Endothelial cell (in vitro differentiated cells): ENCODE data around the gene CACNG4. TPM values are rescaled to one million over a fixed set of nuclear protein-coding genes. Genes with fewer than 3 reads are reported as not detected.

ENCODE experiments used
- DNase-seq: peaks from one replicate; pipeline ENCODE4 v3.0.0; 2021; ENCODE audit warnings: low spot score
- H3K27ac Mint-ChIP-seq: one replicate; pipeline ENCODE4 v1.8.0; 2021; ENCODE audit warnings: mixed read lengths, inconsistent platforms; ENCODE audit not compliant: unreplicated experiment
- H3K27me3 Mint-ChIP-seq: one replicate; pipeline ENCODE4 v1.8.0; 2021; ENCODE audit warnings: mild to moderate bottlenecking, moderate library complexity, mixed read lengths, inconsistent platforms; ENCODE audit not compliant: unreplicated experiment
- H3K36me3 Mint-ChIP-seq: one replicate; pipeline ENCODE4 v1.8.0; 2021; ENCODE audit warnings: mild to moderate bottlenecking, low read depth, mixed read lengths, inconsistent platforms; ENCODE audit not compliant: unreplicated experiment
- H3K4me1 Mint-ChIP-seq: one replicate; pipeline ENCODE4 v1.8.0; 2021; ENCODE audit warnings: mild to moderate bottlenecking, mixed read lengths, inconsistent platforms; ENCODE audit not compliant: unreplicated experiment
- H3K4me3 Mint-ChIP-seq: one replicate; pipeline ENCODE4 v1.8.0; 2021; ENCODE audit warnings: mild to moderate bottlenecking, mixed read lengths, inconsistent platforms; ENCODE audit not compliant: unreplicated experiment
- H3K9me3 Mint-ChIP-seq: one replicate; pipeline ENCODE4 v1.8.0; 2021; ENCODE audit warnings: mixed read lengths, inconsistent platforms; ENCODE audit not compliant: unreplicated experiment
- total RNA-seq: library from RNA; stranded (reverse); fragmentation: NEBNext Ultra II Directional; extraction: Animal tissue kit (Norgen Biotek cat#: 25700); gene quantifications from one replicate; pipeline ENCODE4 v1.2.1, GENCODE V29; 2021; ENCODE audit not compliant: unreplicated experiment
- TF ChIP-seq, protein P1 (sequence below): fragments of 200-600 bp; sonication (generic); IDR thresholded peaks from one replicate; pipeline ENCODE4 v1.5.0; 2021; ENCODE audit warnings: antibody characterized with exemption; ENCODE audit not compliant: unreplicated experiment

CACNG4 gene
- total RNA-seq, 1 donor from 2014 or later = 0.33 TPM

DNA sequence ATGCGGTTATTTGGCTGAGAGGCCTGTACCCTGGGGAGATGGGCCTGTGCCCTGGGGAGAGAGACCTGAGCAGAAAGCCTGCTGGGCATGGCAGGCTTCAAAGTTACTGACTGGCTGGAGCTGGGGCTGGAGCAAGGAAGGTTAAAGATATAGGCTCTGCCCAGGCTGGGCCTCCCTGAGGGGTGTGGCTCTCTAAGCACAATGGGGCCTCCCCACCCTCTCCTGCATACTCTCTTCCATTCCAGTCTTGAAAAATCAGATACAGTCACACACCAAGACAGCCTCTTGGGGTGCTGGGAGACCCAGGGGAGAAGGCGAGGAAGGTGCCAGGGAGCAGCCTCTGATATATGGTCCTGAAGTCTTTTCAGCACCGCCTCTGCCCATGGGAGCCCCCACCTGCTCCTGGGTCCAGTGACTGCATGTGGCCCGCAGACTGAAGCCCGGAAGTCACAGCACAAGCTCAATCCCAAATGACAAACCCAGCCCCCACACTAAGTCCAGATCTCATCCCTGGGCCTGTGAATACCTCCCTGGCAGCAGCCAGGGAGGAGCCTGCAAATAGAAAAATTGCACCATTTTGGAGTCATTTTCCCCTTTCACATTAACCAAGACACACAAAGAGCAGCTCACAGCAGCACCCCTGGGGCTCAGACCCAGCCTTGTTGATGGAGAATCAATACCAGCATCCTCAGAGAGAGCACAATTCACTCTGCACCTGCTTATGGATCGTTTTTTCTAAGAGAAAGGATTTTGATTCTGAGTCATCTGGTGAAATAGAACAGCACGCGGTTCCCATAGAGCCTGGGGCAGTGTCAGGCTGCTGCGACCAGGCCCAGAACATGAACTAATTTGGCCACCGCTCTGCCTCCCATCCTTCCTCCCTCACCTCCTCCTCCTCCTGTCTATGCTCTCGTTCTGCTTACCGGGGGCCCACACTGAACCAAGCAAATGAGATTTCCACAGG, 54.2 kb downstream of the CACNG4 start:
- peaks cover 5% of the 10 kb centered on the region for H3K27me3 Mint-ChIP-seq
- H3K27ac Mint-ChIP-seq = no peak overlapping the region

DNA sequence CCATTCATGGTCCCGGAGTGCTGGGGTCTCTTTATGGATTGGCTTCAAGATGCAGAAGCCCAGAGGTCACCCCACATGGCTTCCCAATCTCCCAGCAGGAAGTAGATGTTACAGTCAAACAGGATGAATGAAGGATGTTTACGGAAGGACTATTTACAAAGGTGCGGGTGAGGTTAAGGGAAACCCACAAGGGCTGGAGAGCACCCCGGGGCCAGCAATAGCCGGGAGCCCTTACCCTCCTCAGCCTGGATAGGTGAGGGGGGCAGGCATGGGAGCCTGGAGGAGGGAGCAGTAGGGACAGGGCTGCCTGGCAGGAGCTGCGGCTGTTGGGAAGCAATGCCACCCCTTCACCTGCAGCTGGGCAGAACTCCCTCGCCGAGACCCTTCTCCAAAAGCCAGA, 55.3 kb downstream of the CACNG4 start:
- no peak for DNase-seq
- Mint-ChIP-seq H3K27me3 (peaks cover 6% of the 10 kb centered on the region), H3K4me1 (peaks cover 4% of the 10 kb centered on the region), H3K9me3 (no peaks in the 10 kb centered on the region), H3K27ac (no peak overlapping the region), H3K36me3 (no peaks in the 10 kb centered on the region), H3K4me3 (no peak overlapping the region)
- TF ChIP-seq, protein P1, sequence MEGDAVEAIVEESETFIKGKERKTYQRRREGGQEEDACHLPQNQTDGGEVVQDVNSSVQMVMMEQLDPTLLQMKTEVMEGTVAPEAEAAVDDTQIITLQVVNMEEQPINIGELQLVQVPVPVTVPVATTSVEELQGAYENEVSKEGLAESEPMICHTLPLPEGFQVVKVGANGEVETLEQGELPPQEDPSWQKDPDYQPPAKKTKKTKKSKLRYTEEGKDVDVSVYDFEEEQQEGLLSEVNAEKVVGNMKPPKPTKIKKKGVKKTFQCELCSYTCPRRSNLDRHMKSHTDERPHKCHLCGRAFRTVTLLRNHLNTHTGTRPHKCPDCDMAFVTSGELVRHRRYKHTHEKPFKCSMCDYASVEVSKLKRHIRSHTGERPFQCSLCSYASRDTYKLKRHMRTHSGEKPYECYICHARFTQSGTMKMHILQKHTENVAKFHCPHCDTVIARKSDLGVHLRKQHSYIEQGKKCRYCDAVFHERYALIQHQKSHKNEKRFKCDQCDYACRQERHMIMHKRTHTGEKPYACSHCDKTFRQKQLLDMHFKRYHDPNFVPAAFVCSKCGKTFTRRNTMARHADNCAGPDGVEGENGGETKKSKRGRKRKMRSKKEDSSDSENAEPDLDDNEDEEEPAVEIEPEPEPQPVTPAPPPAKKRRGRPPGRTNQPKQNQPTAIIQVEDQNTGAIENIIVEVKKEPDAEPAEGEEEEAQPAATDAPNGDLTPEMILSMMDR = no peak

More for the DNA sequence above, 54.2 kb downstream of the CACNG4 start:
- TF ChIP-seq, protein P1 = no peak
- Mint-ChIP-seq H3K4me3 (no peak overlapping the region), H3K36me3 (no peaks in the 10 kb centered on the region), H3K9me3 (no peaks in the 10 kb centered on the region), H3K4me1 (peaks cover 4% of the 10 kb centered on the region)
- no peak for DNase-seq

DNA sequence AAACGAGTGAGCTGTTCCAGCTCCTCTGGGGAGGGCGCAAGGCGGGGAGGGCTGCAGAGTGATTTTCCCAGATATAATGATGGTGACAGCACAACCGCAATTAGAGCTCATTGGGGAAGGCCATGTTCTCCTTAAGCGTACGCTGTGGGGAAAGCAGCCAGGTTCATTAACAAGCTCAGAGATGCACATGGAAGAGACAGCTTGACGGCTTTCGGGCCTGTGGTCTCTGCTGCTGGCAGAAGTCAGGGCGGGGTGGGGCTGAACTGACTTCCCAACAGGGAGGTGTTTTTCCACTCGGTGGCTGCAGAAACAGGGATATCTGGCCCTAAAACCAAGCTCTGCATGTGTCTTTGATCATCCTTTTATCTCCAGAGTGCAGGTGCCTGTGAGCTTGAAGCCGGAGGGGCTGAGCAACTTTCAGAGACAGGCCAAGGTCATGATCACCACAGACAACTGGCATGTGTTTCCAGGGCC, 55.8 kb downstream of the CACNG4 start:
- no peak overlapping the region for H3K4me3 Mint-ChIP-seq
- H3K9me3 Mint-ChIP-seq = no peaks in the 10 kb centered on the region
- TF ChIP-seq, protein P1 = no peak
- peaks cover 4% of the 10 kb centered on the region for H3K4me1 Mint-ChIP-seq
- no peak for DNase-seq
- H3K27ac Mint-ChIP-seq = no peak overlapping the region
- H3K36me3 Mint-ChIP-seq = no peaks in the 10 kb centered on the region
- peaks cover 6% of the 10 kb centered on the region for H3K27me3 Mint-ChIP-seq

DNA sequence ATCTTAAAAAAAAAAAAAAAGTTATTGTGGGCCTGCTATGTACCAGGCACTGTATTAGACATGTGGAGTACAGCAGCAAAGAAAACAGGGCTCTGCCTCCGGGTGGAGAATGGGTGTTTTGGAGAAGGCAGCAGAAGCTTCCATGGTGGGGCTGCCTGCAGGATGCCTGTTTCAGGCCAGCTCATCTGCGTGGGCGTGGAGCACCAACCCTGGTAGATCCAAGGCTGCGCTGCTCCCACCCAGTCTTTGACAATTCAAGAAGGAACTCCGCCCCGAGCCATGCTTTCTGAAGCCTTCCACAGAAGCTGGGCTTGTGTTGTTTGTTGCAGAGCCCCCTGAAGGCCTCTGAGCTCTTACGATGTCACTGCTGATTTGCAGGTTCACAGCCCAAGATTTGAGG, 56.7 kb downstream of the CACNG4 start:
- DNase-seq = no peak
- Mint-ChIP-seq H3K9me3 (no peaks in the 10 kb centered on the region), H3K27me3 (peaks cover 6% of the 10 kb centered on the region), H3K4me1 (peaks cover 4% of the 10 kb centered on the region), H3K27ac (no peak overlapping the region), H3K36me3 (no peaks in the 10 kb centered on the region), H3K4me3 (no peak overlapping the region)
- TF ChIP-seq, protein P1 = no peak
